Measurements from ENCODE around the gene BCAS3. TPM values are rescaled to one million over a fixed set of nuclear protein-coding genes. Genes with fewer than 3 reads are reported as not detected.

BCAS3 gene
- total RNA-seq, 2 experiments from 2014 or later, result 20.1 to 31.8 TPM

GRCh38 chr17:61416540-61417363 lies 739.1 kb downstream of the BCAS3 start:
- no peaks in the 10 kb centered on the region for H3K9me3 Mint-ChIP-seq
- ChIA-PET CTCF (no interaction called here), POLR2A (no interaction called here)
- no peak overlapping the region for H3K27ac ChIP-seq (ENCODE audit: low read depth in 1 of 2, low read length in 2 of 2)
- DNase-seq (peak in 10 of 14 experiments; percentile 41 to 77 (median 46)), ATAC-seq (ENCODE audit: poor library complexity) (peak; percentile 41)
- no peak overlapping the region for H3K27ac Mint-ChIP-seq
- TF ChIP-seq CTCF (IDR thresholded peaks at IDR 0.05), result peak; percentile 78
- H3K4me3 Mint-ChIP-seq, result peak overlapping the region; percentile 20
- H3K4me1 Mint-ChIP-seq (ENCODE audit: low read depth), result no peaks in the 10 kb centered on the region
- intact Hi-C loops (cut with DNase I, micrococcal nuclease), result loop anchor here (10.0 kb wide), 2 partner anchors 508 to 648 kb away; partner anchors contain the start of genes INTS2 (in 1 of the 2) and MED13 (in 1 of the 2)
- peaks cover 20 to 22% of the 10 kb centered on the region in 2 experiments for H3K27me3 ChIP-seq (ENCODE audit: control insufficient read depth in 1 of 2, insufficient read depth in 2 of 2, low read length in 2 of 2)
- no peaks in the 10 kb centered on the region for H3K36me3 Mint-ChIP-seq (ENCODE audit: low read depth)
- no peak overlapping the region for H3K4me3 ChIP-seq (ENCODE audit: low read length)
- peaks cover 27% of the 10 kb centered on the region for H3K4me1 ChIP-seq (ENCODE audit: insufficient read depth, low read length)
- peaks cover 0 to 6% of the 10 kb centered on the region in 2 experiments for H3K9me3 ChIP-seq (ENCODE audit: control insufficient read depth in 1 of 2, insufficient read depth in 1 of 2, low read length in 2 of 2)
- H3K27me3 Mint-ChIP-seq, result peaks cover 50% of the 10 kb centered on the region
- H3K36me3 ChIP-seq (ENCODE audit: insufficient read depth, low read length), result no peaks in the 10 kb centered on the region

DNA sequence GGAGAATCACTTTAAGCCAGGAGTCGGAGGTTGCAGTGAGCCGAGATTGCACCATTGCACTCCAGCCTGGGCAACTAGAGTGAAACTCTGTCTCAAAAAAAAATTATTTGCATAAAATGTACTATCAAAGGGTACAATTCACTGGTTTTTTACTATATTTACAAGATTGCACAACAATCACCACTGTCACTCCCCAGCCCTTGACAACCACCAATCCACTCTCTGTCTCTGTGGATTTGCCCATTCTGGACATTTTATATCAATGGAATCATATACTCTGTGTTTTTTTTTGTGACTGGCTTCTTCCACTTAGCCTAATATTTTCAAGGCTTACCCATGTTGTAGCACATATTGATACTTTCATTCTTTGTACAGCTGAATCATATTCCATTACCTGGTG lies 740.8 kb downstream of the BCAS3 start:
- H3K9me3 Mint-ChIP-seq, result no peaks in the 10 kb centered on the region
- H3K36me3 Mint-ChIP-seq (ENCODE audit: low read depth), result no peaks in the 10 kb centered on the region
- no peak for DNase-seq
- no peak for TF ChIP-seq CTCF (IDR thresholded peaks at IDR 0.05)
- Histone ChIP-seq H3K36me3 (ENCODE audit: insufficient read depth, low read length) (no peaks in the 10 kb centered on the region), H3K4me3 (ENCODE audit: low read length) (no peak overlapping the region), H3K4me1 (ENCODE audit: insufficient read depth, low read length) (peaks cover 10% of the 10 kb centered on the region), H3K9me3 (ENCODE audit: control insufficient read depth in 1 of 2, insufficient read depth in 1 of 2, low read length in 2 of 2) (peaks cover 0 to 4% of the 10 kb centered on the region in 2 experiments), H3K27ac (ENCODE audit: low read depth in 1 of 2, low read length in 2 of 2) (no peak overlapping the region), H3K27me3 (ENCODE audit: control insufficient read depth in 1 of 2, insufficient read depth in 2 of 2, low read length in 2 of 2) (peaks cover 19 to 33% of the 10 kb centered on the region in 2 experiments)
- ChIA-PET CTCF (no interaction called here), POLR2A (no interaction called here)
- H3K4me3 Mint-ChIP-seq, result no peak overlapping the region
- no peak for ATAC-seq (ENCODE audit: poor library complexity)
- intact Hi-C loops (cut with DNase I, micrococcal nuclease), result loop anchor here (10.0 kb wide), 2 partner anchors 506 to 646 kb away; partner anchors contain the start of genes INTS2 (in 1 of the 2) and MED13 (in 1 of the 2)
- H3K4me1 Mint-ChIP-seq (ENCODE audit: low read depth), result no peaks in the 10 kb centered on the region
- H3K27me3 Mint-ChIP-seq, result peaks cover 60% of the 10 kb centered on the region
- no peak overlapping the region for H3K27ac Mint-ChIP-seq

- CTCF ChIA-PET, result no interaction called here
- H3K27ac Mint-ChIP-seq, result no peak overlapping the region
- no peak overlapping the region for H3K4me3 Mint-ChIP-seq
- Histone ChIP-seq H3K4me3 (ENCODE audit: low read length) (no peak overlapping the region), H3K27ac (ENCODE audit: low read depth in 1 of 2, low read length in 2 of 2) (no peak overlapping the region), H3K27me3 (ENCODE audit: control insufficient read depth in 1 of 2, insufficient read depth in 2 of 2, low read length in 2 of 2) (peaks cover 23 to 39% of the 10 kb centered on the region in 2 experiments), H3K9me3 (ENCODE audit: control insufficient read depth in 1 of 2, insufficient read depth in 1 of 2, low read length in 2 of 2) (peaks cover 0 to 4% of the 10 kb centered on the region in 2 experiments), H3K4me1 (ENCODE audit: insufficient read depth, low read length) (peaks cover 10% of the 10 kb centered on the region), H3K36me3 (ENCODE audit: insufficient read depth, low read length) (no peaks in the 10 kb centered on the region)
- H3K27me3 Mint-ChIP-seq, result peaks cover 65% of the 10 kb centered on the region
- H3K9me3 Mint-ChIP-seq, result no peaks in the 10 kb centered on the region
- intact Hi-C loops (cut with DNase I, micrococcal nuclease), result loop anchor here (10.0 kb wide), 2 partner anchors 505 to 645 kb away; partner anchors contain the start of genes INTS2 (in 1 of the 2) and MED13 (in 1 of the 2)
- ATAC-seq (ENCODE audit: poor library complexity) (no peak), DNase-seq (no peak)
- H3K36me3 Mint-ChIP-seq (ENCODE audit: low read depth), result no peaks in the 10 kb centered on the region
- no peaks in the 10 kb centered on the region for H3K4me1 Mint-ChIP-seq (ENCODE audit: low read depth)
- POLR2A ChIA-PET, result no interaction called here
- TF ChIP-seq CTCF (IDR thresholded peaks at IDR 0.05), result no peak
Measured at GRCh38 chr17:61419496-61420046, 741.9 kb downstream of the BCAS3 start.
